ENCODE data around the gene RNF207.

The RNF207 gene

GRCh38 chr1:6254691-6255090, 48.8 kb downstream of the RNF207 start:
- Histone ChIP-seq H3K4me1 (ENCODE audit: control extremely low read depth in 1 of 4, control insufficient read depth in 4 of 4, insufficient read depth in 4 of 4, low read length in 3 of 4) (peaks cover 0 to 6% (median 4%) of the 10 kb centered on the region in 4 experiments), H3K9me3 (ENCODE audit: control extremely low read depth in 1 of 5, control insufficient read depth in 4 of 5, insufficient read depth in 2 of 5, low read depth in 1 of 5, low read length in 4 of 5) (no peaks in the 10 kb centered on the region), H3K27ac (ENCODE audit: insufficient read depth in 1 of 2, low read depth in 1 of 2, low read length in 2 of 2, poor library complexity in 1 of 2, severe bottlenecking in 2 of 2) (no peak overlapping the region), H3K4me3 (ENCODE audit: control insufficient read depth in 1 of 7, extremely low read depth in 1 of 7, insufficient read depth in 4 of 7, low read depth in 2 of 7, low read length in 6 of 7) (no peak overlapping the region), H3K27me3 (replicated peaks in 2 of 5; ENCODE audit: control insufficient read depth in 4 of 5, insufficient read depth in 5 of 5, low read length in 4 of 5) (peaks cover 0 to 68% (median 26%) of the 10 kb centered on the region in 5 experiments), H3K36me3 (ENCODE audit: control insufficient read depth in 4 of 4, insufficient read depth in 4 of 4, low read length in 3 of 4) (no peaks in the 10 kb centered on the region)
- WGBS (ENCODE audit: insufficient coverage) = 92% methylated on average over 14 of the region's 16 CpGs
- POLR2A ChIA-PET = no interaction called here
- CTCF ChIA-PET = no interaction called here
- no peak for DNase-seq

- H3K27ac ChIP-seq (ENCODE audit: insufficient read depth in 1 of 2, low read depth in 1 of 2, low read length in 2 of 2, poor library complexity in 1 of 2, severe bottlenecking in 2 of 2) = no peak overlapping the region
- ChIA-PET POLR2A (interaction anchor here (0.7 kb wide), 1 partner anchor 815 kb away, joined by 3 read pairs; no protein-coding TSS in a partner anchor), CTCF (interaction anchor here (1.2 to 4.2 kb wide), 2 partner anchors 10 to 12 kb away, joined by 3 to 16 read pairs; no protein-coding TSS in a partner anchor)
Observed at GRCh38 chr1:6256645-6257044, 50.7 kb downstream of the RNF207 start.

GRCh38 chr1:6257541-6258069, 51.7 kb downstream of the RNF207 start:
- Histone ChIP-seq H3K27me3 (replicated peaks in 2 of 5; ENCODE audit: control insufficient read depth in 4 of 5, insufficient read depth in 5 of 5, low read length in 4 of 5) (peaks cover 0 to 60% (median 26%) of the 10 kb centered on the region in 5 experiments), H3K27ac (ENCODE audit: insufficient read depth in 1 of 2, low read depth in 1 of 2, low read length in 2 of 2, poor library complexity in 1 of 2, severe bottlenecking in 2 of 2) (no peak overlapping the region), H3K4me3 (ENCODE audit: control insufficient read depth in 1 of 7, extremely low read depth in 1 of 7, insufficient read depth in 4 of 7, low read depth in 2 of 7, low read length in 6 of 7) (no peak overlapping the region), H3K4me1 (ENCODE audit: control extremely low read depth in 1 of 4, control insufficient read depth in 4 of 4, insufficient read depth in 4 of 4, low read length in 3 of 4) (peaks cover 0 to 16% (median 14%) of the 10 kb centered on the region in 4 experiments), H3K36me3 (ENCODE audit: control insufficient read depth in 4 of 4, insufficient read depth in 4 of 4, low read length in 3 of 4) (no peaks in the 10 kb centered on the region), H3K9me3 (ENCODE audit: control extremely low read depth in 1 of 5, control insufficient read depth in 4 of 5, insufficient read depth in 2 of 5, low read depth in 1 of 5, low read length in 4 of 5) (no peaks in the 10 kb centered on the region)
- CTCF ChIA-PET = interaction anchor here (4.2 kb wide), 1 partner anchor 11 kb away, joined by 16 read pairs; no protein-coding TSS in a partner anchor
- POLR2A ChIA-PET = no interaction called here
- DNase-seq = no peak
- 89% methylated on average over 7 of the region's 8 CpGs for WGBS (ENCODE audit: insufficient coverage)

More at GRCh38 chr1:6256645-6257044, 50.7 kb downstream of the RNF207 start:
- H3K36me3 ChIP-seq (ENCODE audit: control insufficient read depth in 4 of 4, insufficient read depth in 4 of 4, low read length in 3 of 4) = no peaks in the 10 kb centered on the region
- peaks cover 0 to 16% (median 14%) of the 10 kb centered on the region in 4 experiments for H3K4me1 ChIP-seq (ENCODE audit: control extremely low read depth in 1 of 4, control insufficient read depth in 4 of 4, insufficient read depth in 4 of 4, low read length in 3 of 4)
- DNase-seq = no peak
- H3K27me3 ChIP-seq (replicated peaks in 2 of 5; ENCODE audit: control insufficient read depth in 4 of 5, insufficient read depth in 5 of 5, low read length in 4 of 5) = peaks cover 0 to 60% (median 22%) of the 10 kb centered on the region in 5 experiments
- no peaks in the 10 kb centered on the region for H3K9me3 ChIP-seq (ENCODE audit: control extremely low read depth in 1 of 5, control insufficient read depth in 4 of 5, insufficient read depth in 2 of 5, low read depth in 1 of 5, low read length in 4 of 5)
- H3K4me3 ChIP-seq (ENCODE audit: control insufficient read depth in 1 of 7, extremely low read depth in 1 of 7, insufficient read depth in 4 of 7, low read depth in 2 of 7, low read length in 6 of 7) = no peak overlapping the region
- over 99% methylated on average over 11 of the region's 13 CpGs for WGBS (ENCODE audit: insufficient coverage)

GRCh38 chr1:6258675-6259074, 52.8 kb downstream of the RNF207 start:
- H3K27me3 ChIP-seq (replicated peaks in 2 of 5; ENCODE audit: control insufficient read depth in 4 of 5, insufficient read depth in 5 of 5, low read length in 4 of 5) = peaks cover 0 to 63% (median 28%) of the 10 kb centered on the region in 5 experiments
- ChIA-PET POLR2A (no interaction called here), CTCF (interaction anchor here (0.6 to 4.2 kb wide), 3 partner anchors 12 to 136 kb away, joined by 3 to 16 read pairs (median 3); no protein-coding TSS in a partner anchor)
- H3K4me1 ChIP-seq (ENCODE audit: control extremely low read depth in 1 of 4, control insufficient read depth in 4 of 4, insufficient read depth in 4 of 4, low read length in 3 of 4) = peaks cover 0 to 16% (median 14%) of the 10 kb centered on the region in 4 experiments
- no peaks in the 10 kb centered on the region for H3K9me3 ChIP-seq (ENCODE audit: control extremely low read depth in 1 of 5, control insufficient read depth in 4 of 5, insufficient read depth in 2 of 5, low read depth in 1 of 5, low read length in 4 of 5)
- DNase-seq = no peak
- no peaks in the 10 kb centered on the region for H3K36me3 ChIP-seq (ENCODE audit: control insufficient read depth in 4 of 4, insufficient read depth in 4 of 4, low read length in 3 of 4)
- WGBS (ENCODE audit: insufficient coverage) = 78% methylated on average over 10 of the region's 10 CpGs
- H3K27ac ChIP-seq (ENCODE audit: insufficient read depth in 1 of 2, low read depth in 1 of 2, low read length in 2 of 2, poor library complexity in 1 of 2, severe bottlenecking in 2 of 2) = no peak overlapping the region
- H3K4me3 ChIP-seq (ENCODE audit: control insufficient read depth in 1 of 7, extremely low read depth in 1 of 7, insufficient read depth in 4 of 7, low read depth in 2 of 7, low read length in 6 of 7) = no peak overlapping the region

- 11% methylated on average over 25 of the region's 46 CpGs for WGBS (ENCODE audit: insufficient coverage)
- Histone ChIP-seq H3K36me3 (ENCODE audit: control insufficient read depth in 4 of 4, insufficient read depth in 4 of 4, low read length in 3 of 4) (peaks cover 0 to 3% (median 0%) of the 10 kb centered on the region in 4 experiments), H3K4me1 (ENCODE audit: control extremely low read depth in 1 of 4, control insufficient read depth in 4 of 4, insufficient read depth in 4 of 4, low read length in 3 of 4) (peaks cover 0 to 16% (median 14%) of the 10 kb centered on the region in 4 experiments), H3K4me3 (ENCODE audit: control insufficient read depth in 1 of 7, extremely low read depth in 1 of 7, insufficient read depth in 4 of 7, low read depth in 2 of 7, low read length in 6 of 7) (peak overlapping the region in 3 of 7 experiments; percentile 50 to 66 (median 57)), H3K9me3 (ENCODE audit: control extremely low read depth in 1 of 5, control insufficient read depth in 4 of 5, insufficient read depth in 2 of 5, low read depth in 1 of 5, low read length in 4 of 5) (no peaks in the 10 kb centered on the region), H3K27ac (ENCODE audit: insufficient read depth in 1 of 2, low read depth in 1 of 2, low read length in 2 of 2, poor library complexity in 1 of 2, severe bottlenecking in 2 of 2) (no peak overlapping the region), H3K27me3 (replicated peaks in 2 of 5; ENCODE audit: control insufficient read depth in 4 of 5, insufficient read depth in 5 of 5, low read length in 4 of 5) (peaks cover 0 to 54% (median 24%) of the 10 kb centered on the region in 5 experiments)
- DNase-seq = peak; percentile 83 to 90 (median 89)
- POLR2A ChIA-PET = interaction anchor here (0.6 kb wide), 1 partner anchor 10 kb away, joined by 3 read pairs; no protein-coding TSS in a partner anchor
- CTCF ChIA-PET = interaction anchor here (0.6 to 0.7 kb wide), 2 partner anchors 14 to 137 kb away, joined by 3 read pairs; no protein-coding TSS in a partner anchor
Observed at GRCh38 chr1:6259491-6260362, 53.8 kb downstream of the RNF207 start.

- Histone ChIP-seq H3K9me3 (ENCODE audit: control extremely low read depth in 1 of 5, control insufficient read depth in 4 of 5, insufficient read depth in 2 of 5, low read depth in 1 of 5, low read length in 4 of 5) (no peaks in the 10 kb centered on the region), H3K36me3 (ENCODE audit: control insufficient read depth in 4 of 4, insufficient read depth in 4 of 4, low read length in 3 of 4) (peaks cover 0 to 3% (median 0%) of the 10 kb centered on the region in 4 experiments), H3K4me1 (ENCODE audit: control extremely low read depth in 1 of 4, control insufficient read depth in 4 of 4, insufficient read depth in 4 of 4, low read length in 3 of 4) (peaks cover 0 to 16% (median 14%) of the 10 kb centered on the region in 4 experiments), H3K4me3 (ENCODE audit: control insufficient read depth in 1 of 7, extremely low read depth in 1 of 7, insufficient read depth in 4 of 7, low read depth in 2 of 7, low read length in 6 of 7) (peak overlapping the region in 6 of 7 experiments; percentile 23 to 66 (median 50)), H3K27me3 (replicated peaks in 2 of 5; ENCODE audit: control insufficient read depth in 4 of 5, insufficient read depth in 5 of 5, low read length in 4 of 5) (peaks cover 0 to 52% (median 24%) of the 10 kb centered on the region in 5 experiments), H3K27ac (ENCODE audit: insufficient read depth in 1 of 2, low read depth in 1 of 2, low read length in 2 of 2, poor library complexity in 1 of 2, severe bottlenecking in 2 of 2) (no peak overlapping the region)
- DNase-seq = no peak
- 0% methylated on average over 24 of the region's 61 CpGs for WGBS (ENCODE audit: insufficient coverage)
- POLR2A ChIA-PET = no interaction called here
- CTCF ChIA-PET = no interaction called here
Observed at GRCh38 chr1:6260433-6260934, 54.6 kb downstream of the RNF207 start.

All from common myeloid progenitor, CD34-positive (primary cell).